Suppressor macrophage (primary cell): Measurements from ENCODE around the gene NADK2.
"Not testable (repeated sequence)": the region's sequence is repeated elsewhere in the genome, so short reads cannot be mapped to it uniquely, and the experiment has no call there.

Experiments used
- DNase-seq, 4 experiments: peaks; one replicate each; pipeline ENCODE4 v3.0.0-alpha.2; 2020 to 2022
- total RNA-seq, 17 experiments: gene quantifications; one replicate each; lab custom pipeline; 2026; ENCODE audit warnings: mixed read lengths in 6 of 17, inconsistent platforms in 3 of 17; lab: John Stamatoyannopoulos, UW

The NADK2 gene
- total RNA-seq: 20.8 to 43.3 (median 29.0) reads per million in 17 experiments

DNA sequence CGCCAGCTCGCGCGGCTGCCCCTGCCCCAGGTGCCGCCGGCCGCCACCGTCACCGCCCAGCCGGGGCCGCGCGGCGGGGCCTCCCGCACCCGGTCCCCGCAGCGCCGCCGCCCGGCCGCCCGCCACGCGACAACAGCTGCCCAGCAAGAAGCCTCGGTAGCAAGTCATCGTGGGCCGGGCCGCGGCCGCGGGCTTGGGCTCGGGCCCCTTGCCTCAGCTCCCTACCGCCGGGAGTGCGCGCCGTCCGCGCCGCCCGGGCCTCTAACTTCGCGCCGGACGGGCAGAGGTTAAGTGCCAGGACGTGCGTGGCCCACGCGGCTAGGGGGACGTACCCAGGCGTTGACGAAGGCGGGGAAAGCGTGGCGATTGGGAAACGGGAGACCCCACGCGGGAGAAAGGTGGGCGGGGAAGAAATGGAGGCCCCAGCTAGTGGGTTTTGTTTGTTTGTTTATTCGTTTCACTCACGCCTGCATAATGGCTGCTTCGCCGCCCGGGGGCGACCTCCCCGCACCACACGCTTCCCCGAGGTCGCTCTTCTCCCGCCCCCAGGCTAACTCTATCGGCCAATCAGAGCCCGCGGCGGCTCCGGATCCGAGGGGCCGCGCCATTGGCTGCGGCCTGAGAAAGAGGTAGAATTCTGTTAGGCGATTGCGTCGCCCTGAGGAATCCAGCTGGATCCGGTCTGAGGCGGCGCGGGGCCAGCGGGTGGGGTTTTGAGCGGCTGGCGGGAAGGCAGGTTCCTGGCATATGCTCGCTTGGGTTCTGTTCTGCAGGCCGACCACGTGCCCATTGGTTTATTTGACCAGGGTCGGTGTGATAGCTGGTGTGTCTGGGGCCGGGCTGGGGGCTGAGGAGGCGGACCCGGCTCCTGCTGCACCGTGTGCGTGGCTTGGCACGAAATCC lies at the start of gene NADK2:
Gene NADK2 (minus strand): TSS at position 295 of the 903 bp plus-strand sequence. CDS start 127 bp downstream, at position 168.
- DNase-seq: peak; percentile 97 to 98 (median 98)

GRCh38 chr5:36285837-36286615 lies 44.3 kb upstream of the NADK2 start:
- DNase-seq: no peak

GRCh38 chr5:36283775-36284174 lies 42.0 kb upstream of the NADK2 start:
- DNase-seq: not testable (repeated sequence)

- DNase-seq: no peak
These were observed 39.9 kb upstream of the NADK2 start for GRCh38 chr5:36281626-36282025.

DNA sequence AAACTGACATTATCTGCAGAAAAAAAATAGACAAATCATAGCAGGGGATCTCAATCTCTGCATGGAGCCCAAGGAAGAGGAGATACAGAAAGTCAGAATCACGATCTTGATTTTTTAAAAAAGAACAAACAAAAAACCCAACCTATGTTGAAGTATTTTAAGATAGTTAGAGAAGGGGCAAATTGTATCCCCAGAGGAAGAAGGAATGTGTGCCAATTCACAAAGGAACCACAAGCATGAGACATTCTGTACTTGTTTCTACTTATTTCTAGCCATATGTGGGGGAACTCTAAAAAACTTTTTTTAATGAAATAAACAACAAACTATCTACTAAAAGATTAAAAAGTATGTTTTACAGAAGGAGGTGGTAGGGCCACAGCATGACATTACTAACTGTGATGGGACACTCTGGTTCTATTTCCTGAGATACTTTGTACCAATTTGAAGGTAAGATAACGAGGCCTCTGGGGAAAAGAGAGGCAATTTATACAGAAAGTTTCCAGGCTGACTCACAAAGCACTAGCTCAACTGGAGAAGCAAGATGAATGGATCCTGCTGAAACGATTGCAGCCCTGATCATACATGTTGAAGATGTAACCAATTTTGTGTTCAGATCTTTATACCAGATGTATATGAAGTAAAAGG lies 37.5 kb upstream of the NADK2 start:
- no peak for DNase-seq

DNA sequence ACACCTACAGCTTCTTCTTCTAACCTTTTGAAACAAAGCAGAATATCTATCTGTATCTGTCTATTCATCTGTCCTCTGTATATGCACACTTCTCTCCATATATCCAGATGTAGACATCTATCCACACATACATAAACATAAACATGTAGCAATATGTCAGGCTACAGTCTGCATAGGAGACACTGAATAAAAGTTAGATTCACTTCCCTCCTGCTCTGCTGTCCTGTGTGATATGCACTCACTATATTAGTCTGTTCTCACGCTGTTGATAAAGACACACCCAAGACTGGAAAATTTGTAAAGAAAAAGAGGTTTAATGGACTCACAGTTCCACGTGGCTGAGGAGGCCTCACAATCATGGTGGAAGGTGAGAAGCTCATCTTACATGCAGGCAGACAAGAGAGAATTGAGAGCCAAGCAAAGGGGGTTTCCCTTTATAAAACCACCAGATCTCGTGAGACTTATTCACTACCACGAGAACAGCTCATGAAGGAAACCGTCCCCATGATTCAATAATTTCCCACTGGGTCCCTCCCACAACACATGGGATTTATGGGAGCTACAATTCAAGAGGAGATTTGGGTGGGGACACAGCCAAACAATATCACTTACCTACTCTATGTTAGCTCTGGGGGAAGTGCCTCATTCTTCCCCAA lies 35.9 kb upstream of the NADK2 start:
- DNase-seq: no peak

DNA sequence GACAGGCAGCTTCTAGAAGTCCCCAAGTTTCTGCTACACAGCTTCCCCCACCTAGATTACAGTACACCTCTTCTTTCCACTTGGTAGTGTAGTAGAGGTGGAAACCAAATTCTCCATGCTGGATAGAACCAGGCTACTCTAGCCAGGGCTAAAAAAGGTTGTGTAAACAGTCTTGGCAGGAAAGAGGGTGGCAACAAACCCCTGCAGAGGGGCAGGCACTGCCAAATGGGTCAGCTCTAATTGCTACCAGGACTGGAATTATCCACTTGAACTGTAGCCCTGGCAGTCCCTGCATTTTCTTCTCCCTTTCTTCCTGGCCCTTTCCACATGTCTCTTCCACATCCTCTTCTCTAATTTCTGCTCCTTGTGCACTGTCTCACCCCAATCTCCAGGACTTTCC lies 35.1 kb upstream of the NADK2 start:
- DNase-seq: no peak

- DNase-seq: peak; percentile 33 to 73 (median 52)
These were observed 32.2 kb upstream of the NADK2 start for GRCh38 chr5:36273809-36274526.

DNA sequence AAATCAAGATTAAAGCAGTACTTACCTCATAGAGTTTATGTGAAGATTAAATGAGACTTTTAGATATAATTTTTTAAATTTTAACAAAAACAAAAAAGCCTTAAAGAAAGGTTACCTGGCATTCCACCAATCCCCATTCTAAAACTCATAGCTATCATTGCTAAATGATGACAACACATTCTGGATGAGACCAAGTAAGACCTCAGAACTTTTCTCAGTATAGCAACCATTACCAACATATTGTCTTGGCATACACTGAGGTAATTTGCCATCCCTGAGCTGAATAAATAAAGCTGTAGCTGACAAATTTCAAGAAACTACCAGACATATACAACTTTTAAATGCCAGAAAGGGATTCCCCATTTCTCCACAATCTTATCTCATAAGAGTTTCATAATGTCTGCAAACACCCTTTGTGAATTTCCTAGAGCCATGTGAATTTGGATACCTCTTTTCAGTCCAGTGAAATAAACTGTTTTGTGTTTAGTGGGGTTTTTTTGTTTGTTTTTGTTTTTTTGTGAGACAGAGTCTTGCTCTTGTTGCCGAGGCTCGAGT lies 30.5 kb upstream of the NADK2 start:
- no peak for DNase-seq

DNA sequence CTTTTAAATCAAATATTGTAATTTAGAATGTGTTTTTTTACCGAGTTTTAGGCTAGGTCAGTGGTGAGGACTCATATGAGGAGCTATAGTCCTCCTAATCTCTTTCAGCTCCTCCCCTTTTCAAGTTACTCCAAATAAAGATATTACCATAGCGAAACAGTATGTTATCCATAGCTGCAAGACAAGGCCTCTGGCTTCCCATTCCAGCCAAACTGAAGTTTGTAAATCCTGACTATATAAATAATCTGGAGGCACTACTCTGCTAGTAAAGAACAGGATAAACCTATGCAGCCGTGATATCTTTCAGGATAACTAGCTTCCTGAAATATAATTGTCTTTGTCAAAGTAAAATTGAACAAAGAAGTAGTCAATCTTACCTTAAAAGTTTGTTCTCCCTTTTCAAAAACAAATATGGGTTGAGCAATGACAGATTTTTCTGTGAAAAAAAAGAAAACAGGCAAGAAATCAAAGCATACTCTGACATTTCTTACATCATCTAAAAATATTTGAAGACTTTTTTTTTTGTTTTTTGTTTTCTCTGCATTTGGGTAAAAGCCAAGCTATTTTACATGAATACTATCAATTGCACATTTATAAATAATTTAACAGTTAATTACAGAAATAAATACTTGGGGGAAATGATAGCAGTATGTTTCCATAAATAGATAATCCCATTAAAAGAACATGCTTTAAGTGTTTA lies 29.3 kb upstream of the NADK2 start:
- DNase-seq: no peak

DNA sequence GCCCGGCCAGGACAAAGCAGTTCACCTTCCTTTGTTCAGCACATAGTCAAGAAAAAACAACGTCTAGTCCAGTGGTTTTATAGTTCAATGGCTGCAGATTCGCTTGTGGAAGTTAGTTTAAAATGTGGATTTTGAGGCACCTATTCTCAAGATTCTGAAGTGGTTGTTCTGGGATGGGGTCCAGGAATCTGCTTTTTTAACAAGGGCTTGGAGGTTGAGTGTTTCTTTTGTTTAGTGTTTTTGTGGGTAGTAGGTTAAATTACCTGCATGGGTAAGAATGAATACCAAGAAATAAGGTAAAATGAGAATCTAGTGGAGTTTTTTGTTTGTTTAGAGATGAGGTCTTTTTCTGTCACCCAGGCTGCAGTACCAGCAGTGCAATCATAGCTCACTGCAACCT lies 28.4 kb upstream of the NADK2 start:
- DNase-seq: no peak

- DNase-seq: no peak
These were observed 27.8 kb upstream of the NADK2 start for GRCh38 chr5:36269478-36269877.

- DNase-seq: no peak
These were observed 26.2 kb upstream of the NADK2 start for GRCh38 chr5:36267905-36268304.

DNA sequence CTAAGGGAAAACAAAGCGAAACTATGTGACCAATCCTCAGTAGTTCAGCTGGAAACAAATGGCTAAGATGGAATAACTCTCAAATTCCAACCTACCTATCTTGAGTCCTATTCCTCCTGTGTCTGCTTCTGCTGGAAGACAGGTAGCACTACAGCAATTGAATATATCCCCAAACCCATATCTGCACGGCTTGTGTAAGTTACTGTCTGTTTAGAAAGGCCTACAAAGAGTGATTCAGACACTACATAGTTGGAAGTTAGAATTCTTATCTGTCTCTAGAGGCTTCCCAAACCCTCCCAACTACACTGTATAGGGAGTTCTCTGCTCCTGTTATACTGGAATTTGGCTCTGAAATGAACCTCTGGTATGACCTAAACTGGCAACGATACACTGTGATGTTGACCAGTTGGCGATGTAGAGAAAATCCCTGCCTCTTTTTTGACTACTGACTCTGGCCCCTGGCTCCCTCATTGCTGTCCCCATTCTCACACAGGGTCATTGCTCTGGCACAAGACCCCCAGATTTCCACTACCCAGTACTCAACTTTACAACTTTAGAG lies 22.6 kb upstream of the NADK2 start:
- no peak for DNase-seq

- DNase-seq: no peak
These were observed 19.5 kb upstream of the NADK2 start for GRCh38 chr5:36261186-36261585.

DNA sequence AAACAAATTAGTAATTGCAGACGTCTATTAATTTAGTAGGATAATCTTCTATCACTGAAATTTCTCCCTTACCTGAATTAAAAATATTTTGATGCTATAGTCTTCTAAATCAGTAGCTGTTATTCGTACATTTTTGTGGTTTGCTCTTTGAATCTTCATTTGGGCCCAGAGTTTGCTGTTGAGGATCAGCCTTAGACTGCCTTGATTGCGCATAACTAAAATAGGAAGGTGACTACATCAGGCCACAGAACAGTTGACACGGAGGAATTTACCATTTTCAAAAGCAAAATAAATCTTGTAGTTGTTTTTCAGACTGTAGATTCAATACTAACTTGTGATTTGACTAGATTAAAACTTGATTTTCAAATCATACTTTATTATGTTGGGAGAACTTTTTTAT lies 11.8 kb upstream of the NADK2 start:
- no peak for DNase-seq

DNA sequence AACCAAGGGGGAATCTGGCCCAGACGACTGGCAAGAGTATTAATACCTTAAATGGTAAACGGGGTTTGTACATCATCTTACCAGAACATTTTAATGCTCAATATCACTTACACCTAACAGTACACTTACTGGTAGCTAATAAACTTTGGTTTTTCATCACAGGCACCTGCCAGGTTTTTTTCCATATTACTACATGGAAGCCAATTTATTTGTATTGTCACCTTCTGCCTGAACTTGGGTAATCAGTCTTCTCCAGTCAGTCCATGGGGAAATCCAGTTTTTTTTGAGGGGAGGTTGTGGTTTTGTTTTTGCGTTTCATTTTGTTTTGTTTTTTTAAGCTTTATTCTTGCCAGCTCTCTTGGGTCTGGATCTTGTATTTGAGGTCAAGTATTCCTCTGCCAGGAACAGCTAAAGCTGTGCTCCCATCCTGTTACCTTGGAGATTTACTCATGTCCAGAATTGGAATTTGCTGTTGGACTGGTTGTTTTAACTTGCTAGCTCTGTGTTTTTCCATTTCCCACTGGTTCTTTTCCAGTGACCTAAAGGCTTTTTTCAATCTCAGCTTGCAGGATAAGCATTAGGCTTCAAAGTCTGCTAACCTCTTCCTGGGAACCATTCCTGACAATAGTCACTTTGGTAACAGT lies 11.1 kb upstream of the NADK2 start:
- DNase-seq: no peak

DNA sequence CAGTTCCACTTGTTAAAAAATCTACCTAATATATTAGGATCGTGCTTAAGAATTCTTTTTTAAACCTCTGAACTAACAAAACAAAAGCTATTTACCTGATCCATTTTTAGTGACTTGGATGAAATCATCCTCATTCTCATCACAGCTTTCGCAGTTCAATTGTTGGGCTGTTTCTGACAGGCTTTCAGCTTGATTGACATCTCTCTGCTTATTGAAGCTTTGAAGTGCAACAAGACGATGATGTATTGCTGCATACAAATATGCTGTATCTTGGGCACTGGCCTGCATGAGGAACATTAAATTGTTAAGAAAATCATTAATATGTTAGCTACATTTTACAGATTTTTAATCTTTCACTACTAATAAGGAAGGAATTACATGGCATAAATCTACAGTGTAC lies 9.5 kb upstream of the NADK2 start:
- DNase-seq: no peak

DNA sequence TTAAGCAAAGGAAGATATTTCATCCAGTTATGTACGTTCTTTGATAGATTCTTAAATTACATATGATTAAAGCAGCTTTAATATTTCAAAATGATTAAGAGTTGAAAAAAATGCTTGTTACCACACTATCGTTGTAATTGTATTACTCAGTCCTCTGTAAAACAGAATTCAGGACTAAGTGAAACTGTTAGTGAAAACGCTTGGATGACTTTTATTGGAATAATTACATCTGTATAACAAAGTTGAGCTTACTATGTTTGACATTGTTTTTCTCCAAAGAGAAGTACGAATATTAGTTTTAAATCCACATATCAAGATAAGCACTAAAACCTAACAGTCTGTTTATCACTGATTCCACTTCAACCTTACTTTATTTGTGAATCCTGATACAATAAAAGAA lies 8.7 kb upstream of the NADK2 start:
- DNase-seq: no peak
